IMR-90 (cell line): Measurements from ENCODE around the gene GP9. TPM values are rescaled to one million over a fixed set of nuclear protein-coding genes. Genes with fewer than 3 reads are reported as not detected.

Source experiments
- ATAC-seq: fragments of 200-7000 bp; cut with Tn5 transposase; 2 replicates; pipeline ENCODE4 v1.9.1; 2020; ENCODE audit warnings: low read depth, mild to moderate bottlenecking, moderate library complexity
- BruUV-seq: library from RNA; stranded (reverse); fragments of 400-500 nt; replicated peaks from 2 replicates; lab custom pipeline; 2021; lab: Mats Ljungman, UMichigan
- CTCF ChIA-PET: fragments of 300-600 bp; formaldehyde crosslinking; extraction: SDS; loops from one replicate; lab custom pipeline; 2021; ENCODE audit warnings: antibody characterized with exemption; lab: Yijun Ruan, JAX
- POLR2A ChIA-PET: fragments of 300-600 bp; sonication (Branson Sonifier 250); formaldehyde crosslinking; loops from one replicate; lab custom pipeline; 2022; ENCODE audit warnings: antibody characterized with exemption; ENCODE audit not compliant: unreplicated experiment; lab: Charles Lee
- DNase-seq: peaks from one replicate; pipeline ENCODE4 v3.0.0; 2013
- H2AFZ ChIP-seq: replicated peaks from 2 replicates; pipeline ENCODE3; 2013; ENCODE audit warnings: low read length, mild to moderate bottlenecking; ENCODE audit not compliant: poor library complexity
- H2AK5ac ChIP-seq: 2 replicates; pipeline ENCODE4 v1.6.1; 2013; ENCODE audit warnings: low read depth, low read length, inconsistent platforms
- H2AK9ac ChIP-seq: replicated peaks from 2 replicates; pipeline ENCODE3; 2013; ENCODE audit warnings: mild to moderate bottlenecking, low read depth, low read length, moderate library complexity; ENCODE audit not compliant: poor library complexity
- H2BK120ac ChIP-seq: 2 replicates; pipeline ENCODE4 v1.6.1; 2013; ENCODE audit warnings: low read depth, low read length, inconsistent platforms
- H2BK15ac ChIP-seq: 3 replicates; pipeline ENCODE4 v1.6.1; 2013; ENCODE audit warnings: low read depth, low read length, inconsistent platforms
- H2BK20ac ChIP-seq: 2 replicates; pipeline ENCODE4 v1.6.1; 2013; ENCODE audit warnings: low read depth, mild to moderate bottlenecking, inconsistent platforms, low read length, moderate library complexity
- H2BK5ac ChIP-seq: 2 replicates; pipeline ENCODE4 v1.6.1; 2013; ENCODE audit warnings: mild to moderate bottlenecking, low read depth, low read length, inconsistent platforms; ENCODE audit not compliant: poor library complexity, severe bottlenecking
- H3K14ac ChIP-seq: replicated peaks from 2 replicates; pipeline ENCODE4 v1.6.1; 2013; ENCODE audit warnings: low read depth, low read length, inconsistent platforms
- H3K18ac ChIP-seq: 2 replicates; pipeline ENCODE4 v1.6.1; 2013; ENCODE audit warnings: low read depth, low read length, control low read depth
- H3K23ac ChIP-seq: 2 replicates; pipeline ENCODE4 v1.6.1; 2013; ENCODE audit warnings: low read depth, low read length, inconsistent platforms
- H3K27ac ChIP-seq: 2 replicates; pipeline ENCODE4 v1.5.1; 2013; ENCODE audit warnings: mild to moderate bottlenecking, control low read depth, low read length; ENCODE audit not compliant: insufficient read depth
- H3K27me3 ChIP-seq: 2 replicates; pipeline ENCODE4 v1.6.1; 2013; ENCODE audit warnings: low read length; ENCODE audit not compliant: control insufficient read depth, insufficient read depth
- H3K36me3 ChIP-seq: 2 replicates; pipeline ENCODE4 v1.6.1; 2013; ENCODE audit warnings: low read length, mixed read lengths; ENCODE audit not compliant: control insufficient read depth, insufficient read depth
- H3K4ac ChIP-seq: 2 replicates; pipeline ENCODE4 v1.6.1; 2013; ENCODE audit warnings: low read depth, low read length, inconsistent platforms
- H3K4me1 ChIP-seq: 2 replicates; pipeline ENCODE4 v1.6.1; 2013; ENCODE audit warnings: low read length, mixed read lengths; ENCODE audit not compliant: control insufficient read depth, insufficient read depth
- H3K4me2 ChIP-seq: 2 replicates; pipeline ENCODE4 v1.6.1; 2013; ENCODE audit warnings: low read depth, mild to moderate bottlenecking, control low read depth, low read length, moderate library complexity
- H3K4me3 ChIP-seq: 2 replicates; pipeline ENCODE4 v1.5.1; 2013; ENCODE audit warnings: low read depth, mild to moderate bottlenecking, control low read depth, low read length, moderate library complexity; ENCODE audit not compliant: insufficient read depth
- H3K56ac ChIP-seq: 2 replicates; pipeline ENCODE4 v1.6.1; 2013; ENCODE audit warnings: low read length, inconsistent platforms; ENCODE audit not compliant: insufficient read depth; ENCODE audit errors: extremely low read depth
- H3K79me1 ChIP-seq, 2 experiments: 2 replicates each; pipeline ENCODE4 v1.6.1; 2013; ENCODE audit warnings: low read length in 2 of 2, inconsistent platforms in 1 of 2, low read depth in 1 of 2
- H3K9ac ChIP-seq: 2 replicates; pipeline ENCODE4 v1.6.1; 2013; ENCODE audit warnings: low read depth, low read length, control low read depth
- H3K9me1 ChIP-seq: 2 replicates; pipeline ENCODE4 v1.6.1; 2013; ENCODE audit warnings: low read length, inconsistent platforms; ENCODE audit not compliant: insufficient read depth
- H3K9me3 ChIP-seq: 2 replicates; pipeline ENCODE4 v1.6.1; 2013; ENCODE audit warnings: low read length; ENCODE audit not compliant: control insufficient read depth, insufficient read depth
- H4K20me1 ChIP-seq: 2 replicates; pipeline ENCODE4 v1.6.1; 2013; ENCODE audit warnings: low read length, inconsistent platforms; ENCODE audit not compliant: insufficient read depth
- H4K5ac ChIP-seq: 2 replicates; pipeline ENCODE4 v1.6.1; 2013; ENCODE audit warnings: mild to moderate bottlenecking, low read depth, low read length, control low read depth
- H4K8ac ChIP-seq, 2 experiments: 2 replicates each; pipeline ENCODE4 v1.6.1; 2013; ENCODE audit warnings: low read depth in 2 of 2, low read length in 2 of 2, control low read depth in 1 of 2, inconsistent platforms in 1 of 2
- H4K91ac ChIP-seq: 2 replicates; pipeline ENCODE4 v1.6.1; 2013; ENCODE audit warnings: low read depth, low read length, inconsistent platforms; ENCODE audit not compliant: insufficient read depth
- BHLHE40 ChIP-seq: fragments of 150-350 bp; IDR thresholded peaks from 2 replicates; pipeline ENCODE4 v1.6.1; 2016; ENCODE audit warnings: mild to moderate bottlenecking, low read depth, low read length
- CEBPB ChIP-seq: IDR thresholded peaks from 2 replicates; pipeline ENCODE4 v1.6.1; 2012; ENCODE audit warnings: low read depth, low read length, improper control_type of control experiment
- CHD1 ChIP-seq: IDR thresholded peaks from 2 replicates; pipeline ENCODE4 v1.6.1; 2012; ENCODE audit warnings: low read depth, low read length, improper control_type of control experiment
- CTCF ChIP-seq: conservative IDR thresholded peaks from 2 replicates; pipeline ENCODE4 v1.5.1; 2012; ENCODE audit warnings: mild to moderate bottlenecking, low read depth, low read length, improper control_type of control experiment
- ELK1 ChIP-seq: fragments of 150-350 bp; IDR thresholded peaks from 2 replicates; pipeline ENCODE4 v1.6.1; 2016; ENCODE audit warnings: low read depth, mild to moderate bottlenecking, low read length, moderate library complexity, borderline replicate concordance
- FOS ChIP-seq: fragments of 150-350 bp; IDR thresholded peaks from 2 replicates; pipeline ENCODE4 v1.6.1; 2016; ENCODE audit warnings: low read depth, low read length
- MAFK ChIP-seq: IDR thresholded peaks from 2 replicates; pipeline ENCODE4 v1.6.1; 2012; ENCODE audit warnings: low read depth, low read length, improper control_type of control experiment
- MAZ ChIP-seq: IDR thresholded peaks from 2 replicates; pipeline ENCODE4 v1.6.1; 2012; ENCODE audit warnings: low read depth, mild to moderate bottlenecking, low read length, improper control_type of control experiment, moderate library complexity, borderline replicate concordance
- MXI1 ChIP-seq: IDR thresholded peaks from 2 replicates; pipeline ENCODE4 v1.6.1; 2012; ENCODE audit warnings: low read depth, mild to moderate bottlenecking, low read length, moderate library complexity, borderline replicate concordance
- NFE2L2 ChIP-seq: fragments of 150-350 bp; IDR thresholded peaks from 2 replicates; pipeline ENCODE4 v1.6.1; 2016; ENCODE audit warnings: low read depth, mild to moderate bottlenecking, low read length
- POLR2A ChIP-seq: IDR thresholded peaks from 2 replicates; pipeline ENCODE4 v1.6.1; 2012; ENCODE audit warnings: mild to moderate bottlenecking, low read depth, low read length
- RAD21 ChIP-seq: IDR thresholded peaks from 2 replicates; pipeline ENCODE4 v1.6.1; 2012; ENCODE audit warnings: low read length, improper control_type of control experiment
- RCOR1 ChIP-seq: IDR thresholded peaks from 2 replicates; pipeline ENCODE4 v1.6.1; 2012; ENCODE audit warnings: mild to moderate bottlenecking, low read length, improper control_type of control experiment; ENCODE audit not compliant: insufficient replicate concordance
- RFX5 ChIP-seq: IDR thresholded peaks from 2 replicates; pipeline ENCODE4 v1.8.0; 2012; ENCODE audit warnings: low read depth, mild to moderate bottlenecking, low read length, moderate library complexity
- SMC3 ChIP-seq: fragments of 150-350 bp; IDR thresholded peaks from 2 replicates; pipeline ENCODE4 v1.6.1; 2016; ENCODE audit warnings: low read depth, mild to moderate bottlenecking, antibody characterized with exemption, low read length, moderate library complexity
- USF2 ChIP-seq: fragments of 150-350 bp; IDR thresholded peaks from 2 replicates; pipeline ENCODE4 v1.6.1; 2017; ENCODE audit warnings: mild to moderate bottlenecking, antibody characterized with exemption, low read length, low read depth
- WGBS, 2 experiments: methylation state at CpG; one replicate each; pipeline versions ENCODE4 v1.1.5 to v1.1.7; 2013; ENCODE audit warnings: missing lambda C conversion rate in 2 of 2; ENCODE audit not compliant: insufficient read length in 1 of 2; ENCODE audit errors: extremely low coverage in 2 of 2; 5-methylcytosine and 5-hydroxymethylcytosine counted together
- dilution Hi-C: fragments of 300-500 bp; cut with HindIII; formaldehyde crosslinking; loops from one replicate; pipeline ENCODE4 v1.14.3; 2018; ENCODE audit warnings: low sequenced_read_pairs; ENCODE audit not compliant: unreplicated experiment
- in situ Hi-C: fragments of 300-500 bp; cut with MboI; formaldehyde crosslinking; loops from 3 replicates; pipeline ENCODE4 v1.14.3; 2019; ENCODE audit warnings: low sequenced_read_pairs, inconsistent platforms, mixed read lengths
- intact Hi-C: fragments of 100-400 bp; cut with micrococcal nuclease; formaldehyde crosslinking; loops from 2 replicates; pipeline ENCODE4 v1.10.0; 2022
- polyA plus RNA-seq, 3 experiments: library from polyadenylated mRNA; depleted of rRNA; stranded (reverse); fragments of >200 nt; gene quantifications; 2 replicates each; pipeline ENCODE4 v1.2.3, GENCODE V29; 2012; ENCODE audit warnings: low replicate concordance in 1 of 3
- total RNA-seq: library from RNA; depleted of rRNA; stranded (reverse); fragments of >200 nt; gene quantifications from 2 replicates; pipeline ENCODE4 v1.2.3, GENCODE V29; 2012

Gene GP9
- total and polyA plus RNA-seq, 2 of the 4 experiments (the other 2 are of a cell fraction), result not detected

- intact Hi-C loops (no loop called here), dilution Hi-C loops (no loop called here), in situ Hi-C loops (no loop called here)
- H2BK5ac ChIP-seq, result no peak overlapping the region
- H3K4ac ChIP-seq, result 0 out of 2 replicates have a peak overlapping the region, but pooled peaks have one; percentile 1
- H4K20me1 ChIP-seq, result no peaks in the 10 kb centered on the region
- no peak overlapping the region for H3K23ac ChIP-seq
- no peak overlapping the region for H3K4me3 ChIP-seq
- peaks cover 3% of the 10 kb centered on the region; the same call in 1 of the 2 replicates for H3K9me3 ChIP-seq
- H3K27me3 ChIP-seq, result peaks cover 32% of the 10 kb centered on the region
- peaks cover 11% of the 10 kb centered on the region for H3K9me1 ChIP-seq
- H3K36me3 ChIP-seq, result no peaks in the 10 kb centered on the region
- CTCF ChIA-PET, result interaction anchor here (0.6 kb wide), 2 partner anchors 29 to 107 kb away, joined by 3 read pairs; no protein-coding TSS in a partner anchor
- H4K5ac ChIP-seq, result no peak overlapping the region; the same call in 1 of the 2 replicates
- H3K4me1 ChIP-seq, result peaks cover 26% of the 10 kb centered on the region
- H3K14ac ChIP-seq, result no peak overlapping the region
- no peak overlapping the region for H3K9ac ChIP-seq
- no peak overlapping the region; the same call in 1 of the 2 replicates for H2AK5ac ChIP-seq
- H2AFZ ChIP-seq, result no peak overlapping the region
- no peak overlapping the region for H2BK20ac ChIP-seq
- no CpG with 5 or more reads among the region's 1 CpG for WGBS, 2 experiments
- BruUV-seq, result no TSS peak
- DNase-seq, result no peak
- no peak overlapping the region for H4K91ac ChIP-seq
- H3K79me1 ChIP-seq, result no peaks in the 10 kb centered on the region
- TF ChIP-seq CTCF (no peak), BHLHE40 (no peak), ELK1 (no peak), CHD1 (no peak), FOS (no peak), MXI1 (no peak), MAFK (no peak), MAZ (no peak), RAD21 (no peak), RFX5 (no peak), POLR2A (no peak), USF2 (no peak), CEBPB (no peak), RCOR1 (no peak), SMC3 (no peak), NFE2L2 (no peak)
- ATAC-seq, result no peak
- H2AK9ac ChIP-seq, result no peak overlapping the region
- peak overlapping the region; percentile 53; the same call in 1 of the 2 replicates for H3K27ac ChIP-seq
- H4K8ac ChIP-seq, result no peak overlapping the region
- H3K18ac ChIP-seq, result peak overlapping the region; percentile 11; the same call in 1 of the 2 replicates
- POLR2A ChIA-PET, result no interaction called here
- peak overlapping the region; percentile 42; the same call in 1 of the 2 replicates for H2BK120ac ChIP-seq
- no peak overlapping the region for H3K56ac ChIP-seq
- no peak overlapping the region for H3K4me2 ChIP-seq
- peak overlapping the region; percentile 44; the same call in 1 of the 3 replicates for H2BK15ac ChIP-seq
These were observed 37.6 kb upstream of the GP9 start for GRCh38 chr3:129023008-129023358.
